Activated naive CD8-positive, alpha-beta T cell (primary cell): ENCODE measurements around the gene EXOC6B.
"Not testable (repeated sequence)": the region's sequence is repeated elsewhere in the genome, so short reads cannot be mapped to it uniquely, and the experiment has no call there.

Experiments
- H3K27ac Mint-ChIP-seq: one replicate; pipeline ENCODE4 v1.8.0; 2021; ENCODE audit warnings: mixed read lengths
- H3K27me3 Mint-ChIP-seq: one replicate; pipeline ENCODE4 v1.8.0; 2021; ENCODE audit warnings: mixed read lengths
- H3K36me3 Mint-ChIP-seq: one replicate; pipeline ENCODE4 v1.8.0; 2021; ENCODE audit warnings: mixed read lengths
- H3K4me1 Mint-ChIP-seq: one replicate; pipeline ENCODE4 v1.8.0; 2021; ENCODE audit warnings: low read depth, mixed read lengths
- H3K4me3 Mint-ChIP-seq: one replicate; pipeline ENCODE4 v1.8.0; 2021; ENCODE audit warnings: mild to moderate bottlenecking, mixed read lengths
- H3K9me3 Mint-ChIP-seq: one replicate; pipeline ENCODE4 v1.8.0; 2021; ENCODE audit warnings: low read depth, mixed read lengths

EXOC6B gene

GRCh38 chr2:72454189-72454588 is 371.6 kb downstream of the EXOC6B start:
- peaks cover 30% of the 10 kb centered on the region for H3K36me3 Mint-ChIP-seq
- no peaks in the 10 kb centered on the region for H3K27me3 Mint-ChIP-seq
- H3K27ac Mint-ChIP-seq, result no peak overlapping the region
- H3K4me1 Mint-ChIP-seq, result no peaks in the 10 kb centered on the region
- no peak overlapping the region for H3K4me3 Mint-ChIP-seq
- no peaks in the 10 kb centered on the region for H3K9me3 Mint-ChIP-seq

- Mint-ChIP-seq H3K4me1 (no peaks in the 10 kb centered on the region), H3K9me3 (peaks cover 6% of the 10 kb centered on the region), H3K36me3 (peaks cover 47% of the 10 kb centered on the region), H3K27ac (no peak overlapping the region), H3K27me3 (no peaks in the 10 kb centered on the region), H3K4me3 (no peak overlapping the region)
Observed at GRCh38 chr2:72442270-72442669, 383.6 kb downstream of the EXOC6B start.

DNA sequence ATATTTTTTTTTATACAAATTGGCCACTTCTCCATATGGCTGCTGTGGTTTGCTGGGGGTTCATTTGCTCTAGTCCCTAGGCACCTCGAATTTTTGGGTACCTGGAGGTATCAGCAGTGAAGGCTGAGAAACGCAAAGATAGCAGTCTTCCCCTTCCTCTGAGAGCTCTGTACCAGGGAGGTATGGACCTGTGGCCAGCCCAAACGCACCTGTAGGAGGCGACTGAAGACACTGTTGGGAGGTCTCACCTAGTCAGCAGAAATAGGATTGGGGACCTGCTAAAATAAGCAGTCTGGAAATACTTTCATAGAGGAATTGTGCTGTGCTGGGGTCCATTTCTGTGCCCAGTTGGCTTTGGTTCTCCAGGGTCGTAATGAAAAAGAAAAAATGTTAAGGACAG is 385.9 kb downstream of the EXOC6B start:
- Mint-ChIP-seq H3K9me3 (peaks cover 10% of the 10 kb centered on the region), H3K27me3 (no peaks in the 10 kb centered on the region), H3K4me1 (no peaks in the 10 kb centered on the region), H3K27ac (no peak overlapping the region), H3K4me3 (no peak overlapping the region), H3K36me3 (peaks cover 41% of the 10 kb centered on the region)

GRCh38 chr2:72438364-72438763 is 387.5 kb downstream of the EXOC6B start:
- Mint-ChIP-seq H3K9me3 (peaks cover 10% of the 10 kb centered on the region), H3K27me3 (no peaks in the 10 kb centered on the region), H3K36me3 (peaks cover 41% of the 10 kb centered on the region), H3K4me1 (no peaks in the 10 kb centered on the region), H3K27ac (no peak overlapping the region), H3K4me3 (no peak overlapping the region)

DNA sequence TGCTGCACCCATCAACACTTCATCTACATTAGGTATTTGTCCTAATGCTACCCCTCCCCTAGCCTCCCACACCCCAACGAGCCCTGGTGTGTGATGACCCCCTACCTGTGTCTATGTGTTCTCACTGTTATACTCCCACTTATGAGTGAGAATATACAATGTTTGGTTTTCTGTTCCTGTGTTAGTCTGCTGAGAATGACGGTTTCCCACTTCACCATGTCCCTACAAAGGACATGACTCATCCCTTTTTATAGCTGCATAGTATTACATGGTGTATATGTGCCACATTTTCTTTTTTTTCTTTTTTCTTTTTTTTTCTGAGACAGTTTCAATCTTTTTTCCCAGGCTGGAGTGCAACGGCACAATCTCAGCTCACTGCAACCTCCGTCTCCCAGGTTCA is 394.1 kb downstream of the EXOC6B start:
- peaks cover 5% of the 10 kb centered on the region for H3K9me3 Mint-ChIP-seq
- H3K27me3 Mint-ChIP-seq, result no peaks in the 10 kb centered on the region

GRCh38 chr2:72427022-72427861 is 398.6 kb downstream of the EXOC6B start:
- no peak overlapping the region for H3K27ac Mint-ChIP-seq
- peaks cover 15% of the 10 kb centered on the region for H3K9me3 Mint-ChIP-seq
- no peaks in the 10 kb centered on the region for H3K27me3 Mint-ChIP-seq
- H3K4me1 Mint-ChIP-seq, result no peaks in the 10 kb centered on the region
- H3K4me3 Mint-ChIP-seq, result no peak overlapping the region
- H3K36me3 Mint-ChIP-seq, result peaks cover 44% of the 10 kb centered on the region

More for the DNA sequence above, 394.1 kb downstream of the EXOC6B start:
- peaks cover 39% of the 10 kb centered on the region for H3K36me3 Mint-ChIP-seq
- no peak overlapping the region for H3K27ac Mint-ChIP-seq
- H3K4me1 Mint-ChIP-seq, result no peaks in the 10 kb centered on the region
- no peak overlapping the region for H3K4me3 Mint-ChIP-seq

- Mint-ChIP-seq H3K9me3 (peaks cover 18% of the 10 kb centered on the region), H3K27ac (no peak overlapping the region), H3K36me3 (peaks cover 41% of the 10 kb centered on the region), H3K4me3 (no peak overlapping the region), H3K4me1 (no peaks in the 10 kb centered on the region), H3K27me3 (no peaks in the 10 kb centered on the region)
Observed at GRCh38 chr2:72425996-72426395, 399.8 kb downstream of the EXOC6B start.

GRCh38 chr2:72423756-72424155 is 402.1 kb downstream of the EXOC6B start:
- Mint-ChIP-seq H3K36me3 (peaks cover 38% of the 10 kb centered on the region), H3K9me3 (peaks cover 29% of the 10 kb centered on the region), H3K4me3 (no peak overlapping the region), H3K4me1 (no peaks in the 10 kb centered on the region), H3K27ac (no peak overlapping the region), H3K27me3 (no peaks in the 10 kb centered on the region)

GRCh38 chr2:72421771-72422379 is 404.0 kb downstream of the EXOC6B start:
- not testable (repeated sequence) for H3K27ac Mint-ChIP-seq
- H3K36me3 Mint-ChIP-seq, result peaks cover 29% of the 10 kb centered on the region

GRCh38 chr2:72415781-72416475 is 409.9 kb downstream of the EXOC6B start:
- Mint-ChIP-seq H3K4me1 (no peaks in the 10 kb centered on the region), H3K36me3 (peaks cover 16% of the 10 kb centered on the region), H3K27me3 (no peaks in the 10 kb centered on the region), H3K27ac (no peak overlapping the region), H3K9me3 (peaks cover 22% of the 10 kb centered on the region), H3K4me3 (no peak overlapping the region)

More at GRCh38 chr2:72421771-72422379, 404.0 kb downstream of the EXOC6B start:
- H3K9me3 Mint-ChIP-seq, result peaks cover 29% of the 10 kb centered on the region
- not testable (repeated sequence) for H3K27me3 Mint-ChIP-seq, H3K4me1 Mint-ChIP-seq, H3K4me3 Mint-ChIP-seq

- no peaks in the 10 kb centered on the region for H3K4me1 Mint-ChIP-seq
- peaks cover 21% of the 10 kb centered on the region for H3K9me3 Mint-ChIP-seq
- no peaks in the 10 kb centered on the region for H3K27me3 Mint-ChIP-seq
- H3K4me3 Mint-ChIP-seq, result no peak overlapping the region
- H3K36me3 Mint-ChIP-seq, result peaks cover 12% of the 10 kb centered on the region
- H3K27ac Mint-ChIP-seq, result no peak overlapping the region
Observed at GRCh38 chr2:72415241-72415661, 410.6 kb downstream of the EXOC6B start.

DNA sequence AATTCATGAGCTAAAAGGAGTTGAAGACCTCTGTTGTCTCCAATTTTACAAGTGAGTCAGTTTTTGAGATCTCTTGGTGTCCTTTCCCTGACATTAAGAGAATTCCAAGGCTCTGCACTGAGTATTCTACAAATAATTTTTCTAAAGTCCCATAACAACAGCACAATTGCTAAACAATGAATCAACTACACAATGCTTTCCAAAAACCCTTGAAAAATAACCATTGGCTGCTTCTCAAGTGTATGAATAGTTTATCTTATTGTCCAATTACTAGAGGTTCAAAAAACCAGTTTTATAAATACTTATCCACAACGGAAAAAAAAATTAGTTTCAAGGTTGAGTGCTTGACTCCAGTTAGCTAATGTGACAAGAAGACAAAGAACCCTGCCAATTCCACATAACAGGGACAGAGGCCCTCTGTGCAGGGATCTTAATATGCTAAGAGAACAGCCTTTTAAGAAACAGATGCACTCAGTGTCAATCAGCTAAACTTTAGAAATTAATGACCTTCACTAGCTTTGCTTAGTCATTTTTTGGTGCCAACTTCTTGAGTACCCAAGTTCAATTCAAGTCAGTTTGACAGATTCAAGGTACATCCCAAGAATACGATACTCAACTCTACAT is 411.6 kb downstream of the EXOC6B start:
- no peaks in the 10 kb centered on the region for H3K4me1 Mint-ChIP-seq
- H3K27ac Mint-ChIP-seq, result no peak overlapping the region
- H3K9me3 Mint-ChIP-seq, result peaks cover 13% of the 10 kb centered on the region
- H3K4me3 Mint-ChIP-seq, result no peak overlapping the region
- peaks cover 13% of the 10 kb centered on the region for H3K36me3 Mint-ChIP-seq
- H3K27me3 Mint-ChIP-seq, result no peaks in the 10 kb centered on the region

DNA sequence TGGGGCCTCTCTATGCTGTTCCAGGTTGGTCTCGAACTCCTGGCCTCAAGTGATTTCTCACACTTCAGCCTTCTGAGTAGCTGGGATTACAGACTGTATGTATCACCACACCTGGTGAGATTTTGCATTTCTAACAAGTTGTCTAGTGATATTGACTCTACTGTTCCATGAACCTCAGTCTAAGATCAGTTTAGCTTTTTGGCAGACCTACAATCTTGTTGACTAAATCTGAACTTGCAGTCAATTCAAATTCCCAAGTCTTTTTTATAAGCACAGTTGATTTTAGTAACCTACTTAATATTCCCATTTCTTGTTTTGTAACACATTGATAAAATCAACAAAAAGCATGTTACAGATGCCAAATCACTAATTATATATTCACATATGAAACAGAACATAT is 412.1 kb downstream of the EXOC6B start:
- H3K4me3 Mint-ChIP-seq, result no peak overlapping the region
- H3K36me3 Mint-ChIP-seq, result peaks cover 13% of the 10 kb centered on the region
- no peak overlapping the region for H3K27ac Mint-ChIP-seq
- peaks cover 11% of the 10 kb centered on the region for H3K9me3 Mint-ChIP-seq
- no peaks in the 10 kb centered on the region for H3K4me1 Mint-ChIP-seq
- H3K27me3 Mint-ChIP-seq, result no peaks in the 10 kb centered on the region

- H3K36me3 Mint-ChIP-seq, result peaks cover 13% of the 10 kb centered on the region
- no peaks in the 10 kb centered on the region for H3K4me1 Mint-ChIP-seq
- H3K4me3 Mint-ChIP-seq, result no peak overlapping the region
- no peaks in the 10 kb centered on the region for H3K27me3 Mint-ChIP-seq
- peaks cover 11% of the 10 kb centered on the region for H3K9me3 Mint-ChIP-seq
- no peak overlapping the region for H3K27ac Mint-ChIP-seq
Observed at GRCh38 chr2:72412214-72412613, 413.6 kb downstream of the EXOC6B start.

DNA sequence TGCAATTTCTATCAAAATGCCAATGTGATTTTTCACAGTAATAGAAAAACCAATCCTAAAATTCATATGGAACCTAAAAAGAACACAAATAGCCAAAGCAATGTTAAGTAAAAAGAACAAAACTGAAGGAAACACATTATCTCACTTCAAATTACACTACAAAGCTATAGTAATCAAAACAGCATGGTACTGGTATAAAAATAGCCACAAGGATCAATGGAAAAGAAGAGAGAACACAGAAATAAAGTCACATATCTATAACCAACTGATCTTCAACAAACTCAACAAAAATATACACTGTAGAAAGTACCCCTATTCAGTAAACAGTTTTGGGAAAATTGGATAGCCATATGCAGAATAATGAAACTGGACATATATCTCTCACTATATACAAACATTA is 426.0 kb downstream of the EXOC6B start:
- Mint-ChIP-seq H3K4me1 (no peaks in the 10 kb centered on the region), H3K4me3 (no peak overlapping the region), H3K9me3 (peaks cover 19% of the 10 kb centered on the region), H3K27ac (no peak overlapping the region), H3K27me3 (no peaks in the 10 kb centered on the region), H3K36me3 (peaks cover 35% of the 10 kb centered on the region)
